CD8-positive, alpha-beta memory T cell (primary cell): Measurements from ENCODE around the gene HOXB3. TPM values are rescaled to one million over a fixed set of nuclear protein-coding genes. Genes with fewer than 3 reads are reported as not detected.

Experiments used
- CTCF ChIA-PET: fragments of 350-600 bp; sonication (Branson Sonifier 250); formaldehyde crosslinking; loops from one replicate; lab custom pipeline; 2021; ENCODE audit warnings: antibody characterized with exemption; lab: Charles Lee
- POLR2A ChIA-PET: fragments of 350-600 bp; sonication (Branson Sonifier 250); formaldehyde crosslinking; loops from one replicate; lab custom pipeline; 2021; ENCODE audit warnings: antibody characterized with exemption; lab: Charles Lee
- DNase-seq, 5 donors: peaks; one replicate each; pipeline versions ENCODE4 v3.0.0 to v3.0.0-alpha.2; 2020 to 2022; ENCODE audit warnings: mixed read lengths in 1 of 5
- H3K27ac ChIP-seq: one replicate; pipeline ENCODE4 v1.7.0; 2013; ENCODE audit warnings: low read depth, mild to moderate bottlenecking, low read length, moderate library complexity
- H3K27me3 ChIP-seq: 2 replicates; pipeline ENCODE4 v1.7.0; 2013; ENCODE audit warnings: low read length, mild to moderate bottlenecking; ENCODE audit not compliant: insufficient read depth, poor library complexity, severe bottlenecking
- H3K36me3 ChIP-seq: 2 replicates; pipeline ENCODE4 v1.7.0; 2013; ENCODE audit warnings: mild to moderate bottlenecking, low read length, moderate library complexity; ENCODE audit not compliant: insufficient read depth
- H3K4me1 ChIP-seq: 2 replicates; pipeline ENCODE4 v1.7.0; 2013; ENCODE audit warnings: mild to moderate bottlenecking, low read length, moderate library complexity; ENCODE audit not compliant: insufficient read depth
- H3K4me3 ChIP-seq: 2 replicates; pipeline ENCODE4 v1.7.0; 2013; ENCODE audit warnings: mild to moderate bottlenecking, low read length
- H3K9me3 ChIP-seq: 2 replicates; pipeline ENCODE4 v1.7.0; 2013; ENCODE audit warnings: mild to moderate bottlenecking, low read length
- H3K27ac Mint-ChIP-seq, 8 donors: one replicate each; pipeline ENCODE4 v1.8.0; 2020 to 2021; ENCODE audit warnings: mixed read lengths in 8 of 8, mild to moderate bottlenecking in 6 of 8, inconsistent platforms in 3 of 8, moderate library complexity in 3 of 8
- H3K27me3 Mint-ChIP-seq, 2 donors: one replicate each; pipeline ENCODE4 v1.8.0; 2020 to 2021; ENCODE audit warnings: mixed read lengths in 2 of 2, mild to moderate bottlenecking in 1 of 2, moderate library complexity in 1 of 2
- H3K36me3 Mint-ChIP-seq, 3 donors: one replicate each; pipeline ENCODE4 v1.8.0; 2020 to 2021; ENCODE audit warnings: mixed read lengths in 3 of 3, inconsistent platforms in 1 of 3, mild to moderate bottlenecking in 1 of 3
- H3K4me1 Mint-ChIP-seq, 3 donors: one replicate each; pipeline ENCODE4 v1.8.0; 2020 to 2021; ENCODE audit warnings: mixed read lengths in 3 of 3, inconsistent platforms in 1 of 3, mild to moderate bottlenecking in 1 of 3
- H3K4me3 Mint-ChIP-seq, 7 donors: one replicate each; pipeline ENCODE4 v1.8.0; 2020 to 2021; ENCODE audit warnings: mixed read lengths in 7 of 7, mild to moderate bottlenecking in 6 of 7, moderate library complexity in 4 of 7, inconsistent platforms in 2 of 7
- H3K9me3 Mint-ChIP-seq, 5 donors: one replicate each; pipeline ENCODE4 v1.8.0; 2020 to 2022; ENCODE audit warnings: mixed read lengths in 5 of 5, mild to moderate bottlenecking in 3 of 5, moderate library complexity in 2 of 5, inconsistent platforms in 1 of 5
- polyA plus RNA-seq: library from polyadenylated mRNA; unstranded; fragments of 300-500 nt; fragmentation: Illumina TruSeq; gene quantifications from one replicate; pipeline ENCODE4 v1.2.3, GENCODE V29; 2021
- total RNA-seq, 2 experiments: library from RNA; stranded (reverse); gene quantifications; one replicate each; pipeline ENCODE4 v1.2.3, GENCODE V29; 2021

HOXB3 gene
- total RNA-seq (1 to 10 TPM; 3.0 to 3.5 TPM), polyA plus RNA-seq (0.10 TPM)

GRCh38 chr17:48589831-48590606, at the start of gene HOXB3:
Gene HOXB3, minus strand, starts transcription at chr17:48590241. Its CDS starts 37,767 bp downstream, at chr17:48552474.
- Mint-ChIP-seq H3K4me3 (peak within 1 kb of the TSS in 2 of 7 donors; percentile 64 to 72), H3K9me3 (no peaks in the 10 kb centered on the region), H3K4me1 (peaks cover 31 to 35% (median 33%) of the 10 kb centered on the region in 3 donors), H3K36me3 (peaks cover 0 to 3% (median 0%) of the 10 kb centered on the region in 3 donors), H3K27me3 (peaks cover 56 to 73% of the 10 kb centered on the region in 2 donors), H3K27ac (no peak within 1 kb of the TSS)
- CTCF ChIA-PET: interaction anchor here (1.0 to 1.8 kb wide), 7 partner anchors 11 to 256 kb away, joined by 3 to 12 read pairs (median 4); no protein-coding TSS in a partner anchor
- H3K9me3 ChIP-seq: no peaks in the 10 kb centered on the region
- DNase-seq: no peak
- H3K4me3 ChIP-seq: no peak within 1 kb of the TSS
- H3K27me3 ChIP-seq: peaks cover 36% of the 10 kb centered on the region
- H3K4me1 ChIP-seq: peaks cover 27% of the 10 kb centered on the region
- no peaks in the 10 kb centered on the region for H3K36me3 ChIP-seq
- H3K27ac ChIP-seq: no peak within 1 kb of the TSS
- POLR2A ChIA-PET: no interaction called here

- Histone ChIP-seq H3K4me3 (no peak overlapping the region), H3K36me3 (no peaks in the 10 kb centered on the region), H3K27me3 (peaks cover 48% of the 10 kb centered on the region), H3K27ac (no peak overlapping the region), H3K9me3 (no peaks in the 10 kb centered on the region), H3K4me1 (peaks cover 9% of the 10 kb centered on the region)
- Mint-ChIP-seq H3K9me3 (no peaks in the 10 kb centered on the region), H3K4me3 (no peak overlapping the region), H3K4me1 (peaks cover 14 to 25% (median 18%) of the 10 kb centered on the region in 3 donors), H3K27ac (peak overlapping the region in 1 of 8 donors; percentile 15), H3K36me3 (no peaks in the 10 kb centered on the region), H3K27me3 (peaks cover 74 to 94% of the 10 kb centered on the region in 2 donors)
- DNase-seq: no peak
- ChIA-PET CTCF (no interaction called here), POLR2A (no interaction called here)
Observed at GRCh38 chr17:48639136-48639535, 49.1 kb upstream of the HOXB3 start.

GRCh38 chr17:48637323-48638260, 47.6 kb upstream of the HOXB3 start:
- Mint-ChIP-seq H3K36me3 (no peaks in the 10 kb centered on the region), H3K4me3 (peak overlapping the region in 1 of 7 donors; percentile 27), H3K27me3 (peaks cover 72 to 90% of the 10 kb centered on the region in 2 donors), H3K27ac (no peak overlapping the region), H3K9me3 (no peaks in the 10 kb centered on the region), H3K4me1 (peaks cover 18 to 32% (median 18%) of the 10 kb centered on the region in 3 donors)
- Histone ChIP-seq H3K4me1 (peaks cover 9% of the 10 kb centered on the region), H3K4me3 (no peak overlapping the region), H3K27me3 (peaks cover 52% of the 10 kb centered on the region), H3K27ac (no peak overlapping the region), H3K9me3 (no peaks in the 10 kb centered on the region), H3K36me3 (no peaks in the 10 kb centered on the region)
- DNase-seq: no peak
- ChIA-PET CTCF (interaction anchor here (1.0 to 3.8 kb wide), 11 partner anchors 9 to 612 kb away, joined by 3 to 16 read pairs (median 6); partner anchors contain the start of gene HOXB9), POLR2A (no interaction called here)

GRCh38 chr17:48636177-48637018, 46.4 kb upstream of the HOXB3 start:
- DNase-seq: peak; percentile 38 to 69 (median 55)
- H3K36me3 ChIP-seq: no peaks in the 10 kb centered on the region
- peaks cover 71 to 92% of the 10 kb centered on the region in 2 donors for H3K27me3 Mint-ChIP-seq
- H3K36me3 Mint-ChIP-seq: no peaks in the 10 kb centered on the region
- POLR2A ChIA-PET: interaction anchor here (0.6 to 0.8 kb wide), 4 partner anchors 12 to 620 kb away, joined by 3 to 6 read pairs (median 3); no protein-coding TSS in a partner anchor
- CTCF ChIA-PET: interaction anchor here (0.5 to 3.8 kb wide), 21 partner anchors 8 to 611 kb away, joined by 3 to 16 read pairs (median 4); partner anchors contain the start of gene HOXB9
- H3K9me3 ChIP-seq: no peaks in the 10 kb centered on the region
- H3K9me3 Mint-ChIP-seq: no peaks in the 10 kb centered on the region
- H3K4me1 Mint-ChIP-seq: peaks cover 12 to 22% (median 17%) of the 10 kb centered on the region in 3 donors
- peak overlapping the region in 5 of 7 donors; percentile 5 to 47 (median 29) for H3K4me3 Mint-ChIP-seq
- H3K27me3 ChIP-seq: peaks cover 49% of the 10 kb centered on the region
- no peak overlapping the region for H3K4me3 ChIP-seq
- no peak overlapping the region for H3K27ac ChIP-seq
- H3K4me1 ChIP-seq: peaks cover 9% of the 10 kb centered on the region
- H3K27ac Mint-ChIP-seq: peak overlapping the region in 1 of 8 donors; percentile 61

- DNase-seq: no peak
- H3K4me1 ChIP-seq: peaks cover 9% of the 10 kb centered on the region
- H3K27ac ChIP-seq: no peak overlapping the region
- H3K9me3 ChIP-seq: no peaks in the 10 kb centered on the region
- H3K9me3 Mint-ChIP-seq: no peaks in the 10 kb centered on the region
- H3K4me3 Mint-ChIP-seq: peak overlapping the region in 2 of 7 donors; percentile 39 to 70
- CTCF ChIA-PET: interaction anchor here (2.4 to 3.8 kb wide), 3 partner anchors 9 to 44 kb away, joined by 12 to 16 read pairs (median 15); partner anchors contain the start of gene HOXB9
- peaks cover 58% of the 10 kb centered on the region for H3K27me3 ChIP-seq
- H3K27ac Mint-ChIP-seq: no peak overlapping the region
- no peaks in the 10 kb centered on the region for H3K36me3 Mint-ChIP-seq
- POLR2A ChIA-PET: no interaction called here
- peaks cover 9 to 20% (median 16%) of the 10 kb centered on the region in 3 donors for H3K4me1 Mint-ChIP-seq
- H3K27me3 Mint-ChIP-seq: peaks cover 67 to 94% of the 10 kb centered on the region in 2 donors
- H3K4me3 ChIP-seq: no peak overlapping the region
- no peaks in the 10 kb centered on the region for H3K36me3 ChIP-seq
Observed at GRCh38 chr17:48634493-48635208, 44.6 kb upstream of the HOXB3 start.

- POLR2A ChIA-PET: no interaction called here
- Mint-ChIP-seq H3K4me3 (no peak overlapping the region), H3K36me3 (no peaks in the 10 kb centered on the region), H3K27me3 (peaks cover 71 to 95% of the 10 kb centered on the region in 2 donors), H3K27ac (no peak overlapping the region), H3K9me3 (no peaks in the 10 kb centered on the region), H3K4me1 (peaks cover 9 to 20% (median 16%) of the 10 kb centered on the region in 3 donors)
- Histone ChIP-seq H3K4me1 (peaks cover 9% of the 10 kb centered on the region), H3K9me3 (no peaks in the 10 kb centered on the region), H3K36me3 (no peaks in the 10 kb centered on the region), H3K4me3 (no peak overlapping the region), H3K27me3 (peaks cover 69% of the 10 kb centered on the region), H3K27ac (no peak overlapping the region)
- no peak for DNase-seq
- CTCF ChIA-PET: interaction anchor here (1.4 kb wide), 1 partner anchor 141 kb away, joined by 3 read pairs; no protein-coding TSS in a partner anchor
Observed at GRCh38 chr17:48633266-48633677, 43.2 kb upstream of the HOXB3 start.
